Esophagus muscularis mucosa (tissue), 4 donors: ENCODE measurements around the gene SORL1-AS1. TPM values are rescaled to one million over a fixed set of nuclear protein-coding genes. Genes with fewer than 3 reads are reported as not detected.

Experiments used
- DNase-seq: peaks from one replicate; pipeline ENCODE4 v3.0.0-alpha.2; 2017; ENCODE audit errors: extremely low spot score
- H3K27ac ChIP-seq, 4 donors: fragments of 200-600 bp; sonication (generic); replicated peaks in 1 of 4; 1 replicate in 3 of 4; 2 replicates in 1 of 4; pipeline ENCODE4 v1.5.1; 2016 to 2019; ENCODE audit warnings: mild to moderate bottlenecking in 1 of 4
- H3K27me3 ChIP-seq, 4 donors: fragments of 200-600 bp; sonication (generic); one replicate each; pipeline versions ENCODE4 v1.5.1 to v1.6.0; 2016 to 2019
- H3K36me3 ChIP-seq, 4 donors: fragments of 200-600 bp; sonication (generic); one replicate each; pipeline ENCODE4 v1.5.1; 2016 to 2019
- H3K4me1 ChIP-seq, 4 donors: fragments of 200-600 bp; sonication (generic); one replicate each; pipeline ENCODE4 v1.5.1; 2016 to 2019
- H3K4me3 ChIP-seq, 4 donors: fragments of 200-600 bp; sonication (generic); 1 replicate in 2 of 4; 2 replicates in 2 of 4; pipeline ENCODE4 v1.5.1; 2016 to 2019; ENCODE audit warnings: mild to moderate bottlenecking in 4 of 4, moderate library complexity in 1 of 4
- H3K9me3 ChIP-seq, 4 donors: fragments of 200-600 bp; sonication (generic); 1 replicate in 3 of 4; 2 replicates in 1 of 4; pipeline ENCODE4 v1.5.1; 2016 to 2019
- POLR2A ChIP-seq: fragments of 450-650 bp; IDR thresholded peaks from one replicate; pipeline ENCODE4 v1.6.1; 2017; ENCODE audit warnings: antibody characterized with exemption, moderate library complexity, mild to moderate bottlenecking, low read depth
- POLR2AphosphoS5 ChIP-seq, 2 donors: sonication (generic); formaldehyde crosslinking; IDR thresholded peaks; one replicate each; pipeline ENCODE4 v1.6.1; 2017; ENCODE audit warnings: antibody characterized with exemption in 2 of 2
- WGBS: methylation state at CpG from one replicate; pipeline ENCODE4 v1.1.5; 2018; 5-methylcytosine and 5-hydroxymethylcytosine counted together
- intact Hi-C: fragments of 100-400 bp; cut with DNase I; formaldehyde crosslinking; loops from one replicate; pipeline ENCODE4 v1.15.1; 2023
- total RNA-seq, 4 donors: library from RNA; depleted of rRNA; stranded (reverse); fragments of >200 nt; gene quantifications; one replicate each; pipeline versions ENCODE4 v1.1.0 to v1.2.1, GENCODE V29; 2016
- TF ChIP-seq, protein P1 (sequence below), 3 experiments: fragments of 200-600 bp in 2 of 3; fragments of 450-650 bp in 1 of 3; sonication (generic) in 2 of 3; IDR thresholded peaks; one replicate each; pipeline ENCODE4 v1.5.1; 2017 to 2019; ENCODE audit warnings: antibody characterized with exemption in 3 of 3, mild to moderate bottlenecking in 2 of 3, moderate library complexity in 1 of 3

The SORL1-AS1 gene

DNA sequence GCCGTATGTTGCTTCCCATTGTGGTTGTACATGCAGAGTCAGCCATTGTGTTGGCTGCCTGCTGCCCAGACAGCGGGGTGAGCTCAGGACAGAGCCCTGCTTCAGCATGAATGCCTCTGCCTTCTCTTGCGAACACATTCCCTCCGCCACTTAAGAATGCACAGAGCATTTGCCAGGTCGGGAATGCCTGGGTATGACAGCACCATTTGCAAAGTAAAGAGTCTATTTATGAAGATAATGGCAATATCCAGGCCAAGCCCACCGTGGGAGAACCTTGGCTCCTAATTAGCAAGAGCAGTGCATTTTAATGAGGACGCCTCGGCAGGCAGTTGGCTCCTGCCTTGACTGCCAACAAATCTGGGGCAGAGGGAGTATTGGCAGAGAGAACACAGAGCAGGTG, 63.1 kb downstream of the SORL1-AS1 start:
- Histone ChIP-seq H3K36me3 (no peaks in the 10 kb centered on the region), H3K9me3 (no peaks in the 10 kb centered on the region), H3K4me3 (no peak overlapping the region), H3K27ac (peak overlapping the region; percentile 65 to 78 (median 71)), H3K4me1 (peaks cover 16 to 29% (median 20%) of the 10 kb centered on the region in 4 donors), H3K27me3 (no peaks in the 10 kb centered on the region)
- DNase-seq: no peak
- 26% methylated on average over 8 of the region's 8 CpGs for WGBS
- TF ChIP-seq POLR2AphosphoS5 (IDR thresholded peaks at IDR 0.05) (peak; percentile 67 to 82), POLR2A (no peak)
- TF ChIP-seq, protein P1, sequence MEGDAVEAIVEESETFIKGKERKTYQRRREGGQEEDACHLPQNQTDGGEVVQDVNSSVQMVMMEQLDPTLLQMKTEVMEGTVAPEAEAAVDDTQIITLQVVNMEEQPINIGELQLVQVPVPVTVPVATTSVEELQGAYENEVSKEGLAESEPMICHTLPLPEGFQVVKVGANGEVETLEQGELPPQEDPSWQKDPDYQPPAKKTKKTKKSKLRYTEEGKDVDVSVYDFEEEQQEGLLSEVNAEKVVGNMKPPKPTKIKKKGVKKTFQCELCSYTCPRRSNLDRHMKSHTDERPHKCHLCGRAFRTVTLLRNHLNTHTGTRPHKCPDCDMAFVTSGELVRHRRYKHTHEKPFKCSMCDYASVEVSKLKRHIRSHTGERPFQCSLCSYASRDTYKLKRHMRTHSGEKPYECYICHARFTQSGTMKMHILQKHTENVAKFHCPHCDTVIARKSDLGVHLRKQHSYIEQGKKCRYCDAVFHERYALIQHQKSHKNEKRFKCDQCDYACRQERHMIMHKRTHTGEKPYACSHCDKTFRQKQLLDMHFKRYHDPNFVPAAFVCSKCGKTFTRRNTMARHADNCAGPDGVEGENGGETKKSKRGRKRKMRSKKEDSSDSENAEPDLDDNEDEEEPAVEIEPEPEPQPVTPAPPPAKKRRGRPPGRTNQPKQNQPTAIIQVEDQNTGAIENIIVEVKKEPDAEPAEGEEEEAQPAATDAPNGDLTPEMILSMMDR (IDR thresholded peaks at IDR 0.05): no peak
- intact Hi-C loops: no loop called here

Other genes starting within 250 kb of the SORL1-AS1 start
- gene SC5D, start 160.2 kb downstream of the SORL1-AS1 start, total RNA-seq: 10 to 100 TPM; 18.5 to 23.7 (median 20.6) TPM
- gene SORL1, start 653 bp downstream of the SORL1-AS1 start, total RNA-seq: 10 to 100 TPM in 1 of 4 donors, 1 to 10 TPM in 3; 3.0 to 12.3 (median 8.1) TPM